Liver (tissue), 9 donors: Measurements from ENCODE around the gene IFNAR2. TPM values are rescaled to one million over a fixed set of nuclear protein-coding genes. Genes with fewer than 3 reads are reported as not detected.

Experiments used
- DNase-seq: peaks from one replicate; pipeline ENCODE4 v3.0.0-alpha.2; 2017; ENCODE audit warnings: low spot score
- H3K27ac ChIP-seq, 2 donors: one replicate each; pipeline ENCODE4 v1.7.0; 2013; ENCODE audit warnings: inconsistent platforms in 2 of 2, low read length in 2 of 2, control low read depth in 1 of 2, low read depth in 1 of 2, mild to moderate bottlenecking in 1 of 2
- H3K27me3 ChIP-seq, 4 donors: one replicate each; pipeline versions ENCODE4 v1.6.1 to v1.7.0; 2013; ENCODE audit warnings: low read length in 3 of 4, inconsistent platforms in 1 of 4, mild to moderate bottlenecking in 1 of 4, moderate library complexity in 1 of 4; ENCODE audit not compliant: control insufficient read depth in 4 of 4, insufficient read depth in 4 of 4
- H3K36me3 ChIP-seq, 4 donors: one replicate each; pipeline versions ENCODE4 v1.6.1 to v1.7.0; 2013; ENCODE audit warnings: low read length in 3 of 4, mild to moderate bottlenecking in 3 of 4, low read depth in 1 of 4, moderate library complexity in 1 of 4; ENCODE audit not compliant: control insufficient read depth in 4 of 4, insufficient read depth in 3 of 4
- H3K4me1 ChIP-seq, 4 donors: one replicate each; pipeline versions ENCODE4 v1.6.1 to v1.7.0; 2013; ENCODE audit warnings: low read length in 3 of 4, mild to moderate bottlenecking in 3 of 4, moderate library complexity in 1 of 4; ENCODE audit not compliant: control insufficient read depth in 4 of 4, insufficient read depth in 4 of 4
- H3K4me3 ChIP-seq, 3 donors: one replicate each; pipeline versions ENCODE4 v1.6.1 to v1.7.0; 2013; ENCODE audit warnings: low read length in 3 of 3, control low read depth in 1 of 3, low read depth in 1 of 3, mild to moderate bottlenecking in 1 of 3
- H3K9ac ChIP-seq, 2 donors: one replicate each; pipeline ENCODE4 v1.7.0; 2013; ENCODE audit warnings: low read length in 2 of 2, mild to moderate bottlenecking in 2 of 2, moderate library complexity in 2 of 2, control low read depth in 1 of 2, low read depth in 1 of 2
- H3K9me3 ChIP-seq, 4 donors: one replicate each; pipeline versions ENCODE4 v1.6.1 to v1.7.0; 2013; ENCODE audit warnings: low read length in 3 of 4; ENCODE audit not compliant: control insufficient read depth in 4 of 4
- CTCF ChIP-seq: fragments of 150-350 bp; IDR thresholded peaks from 2 replicates; pipeline ENCODE4 v1.5.1; 2017; ENCODE audit warnings: improper control_type of control experiment, low read depth, low read length; ENCODE audit not compliant: missing input control
- EGR1 ChIP-seq, 2 donors: IDR thresholded peaks; 2 replicates each; pipeline ENCODE4 v1.6.1; 2016 to 2018; ENCODE audit warnings: antibody characterized with exemption in 2 of 2, low read depth in 2 of 2
- FOXA1 ChIP-seq: IDR thresholded peaks from 2 replicates; pipeline ENCODE4 v1.6.1; 2016; ENCODE audit warnings: antibody characterized with exemption
- FOXA2 ChIP-seq: IDR thresholded peaks from 2 replicates; pipeline ENCODE4 v1.6.1; 2016; ENCODE audit warnings: antibody characterized with exemption
- GABPA ChIP-seq, 2 donors: IDR thresholded peaks in 1 of 2; conservative IDR thresholded peaks in 1 of 2; 2 replicates each; pipeline ENCODE4 v1.6.1; 2016; ENCODE audit warnings: antibody characterized with exemption in 2 of 2, mild to moderate bottlenecking in 1 of 2, moderate library complexity in 1 of 2
- HNF4A ChIP-seq, 2 donors: conservative IDR thresholded peaks; 2 replicates each; pipeline ENCODE4 v1.6.1; 2016; ENCODE audit warnings: antibody characterized with exemption in 2 of 2, mild to moderate bottlenecking in 2 of 2
- HNF4G ChIP-seq: IDR thresholded peaks from 2 replicates; pipeline ENCODE4 v1.6.1; 2016; ENCODE audit warnings: antibody characterized with exemption
- JUND ChIP-seq, 2 donors: IDR thresholded peaks; 2 replicates each; pipeline ENCODE4 v1.6.1; 2016; ENCODE audit warnings: antibody characterized with exemption in 2 of 2
- NR2F2 ChIP-seq: IDR thresholded peaks from 2 replicates; pipeline ENCODE4 v1.6.1; 2016; ENCODE audit warnings: antibody characterized with exemption
- RAD21 ChIP-seq, 2 donors: IDR thresholded peaks; 2 replicates each; pipeline ENCODE4 v1.6.1; 2016; ENCODE audit warnings: antibody characterized with exemption in 2 of 2, mild to moderate bottlenecking in 2 of 2
- RXRA ChIP-seq, 2 donors: IDR thresholded peaks; 2 replicates each; pipeline ENCODE4 v1.6.1; 2017 to 2018; ENCODE audit warnings: antibody characterized with exemption in 2 of 2, mild to moderate bottlenecking in 1 of 2
- SP1 ChIP-seq: IDR thresholded peaks from 2 replicates; pipeline ENCODE4 v1.6.1; 2018; ENCODE audit warnings: antibody characterized with exemption, mild to moderate bottlenecking
- TAF1 ChIP-seq: conservative IDR thresholded peaks from 2 replicates; pipeline ENCODE4 v1.6.1; 2016; ENCODE audit warnings: antibody characterized with exemption, mild to moderate bottlenecking
- WGBS: extraction: QIAGEN DNeasy Blood & Tissue Kit; methylation state at CpG from one replicate; pipeline ENCODE4 v1.1.7; 2013; 5-methylcytosine and 5-hydroxymethylcytosine counted together
- polyA plus RNA-seq, 2 donors: library from polyadenylated mRNA; stranded (reverse) in 1 of 2; unstranded in 1 of 2; fragments of 200-250 nt in 1 of 2; fragments of >200 nt in 1 of 2; fragmentation: Nextera tagmentation in 1 of 2; extraction: Ambion mirVana in 1 of 2; gene quantifications; one replicate each; pipeline versions ENCODE4 v1.2.1 to v1.2.3, GENCODE V29; 2013 to 2015
- total RNA-seq, 2 donors: library from RNA; depleted of rRNA; stranded (reverse); fragments of >200 nt; gene quantifications; one replicate each; pipeline ENCODE4 v1.2.3, GENCODE V29; 2014
- TF ChIP-seq, protein P1 (sequence below): IDR thresholded peaks from 2 replicates; pipeline ENCODE4 v1.6.1; 2016; ENCODE audit warnings: antibody characterized with exemption
- TF ChIP-seq, protein P2 (sequence below): IDR thresholded peaks from 2 replicates; pipeline ENCODE4 v1.6.1; 2016; ENCODE audit warnings: antibody characterized with exemption, mild to moderate bottlenecking
- TF ChIP-seq, protein P3 (sequence below): IDR thresholded peaks from 2 replicates; pipeline ENCODE4 v1.6.1; 2016; ENCODE audit warnings: antibody characterized with exemption
- TF ChIP-seq, protein P4 (sequence below): IDR thresholded peaks from 2 replicates; pipeline ENCODE4 v1.6.1; 2016; ENCODE audit warnings: antibody characterized with exemption
- donor health status: healthy.
- donor health status: healthy.
- donor health status: healthy.
- donor health status: healthy.
- donor health status: healthy.

Gene IFNAR2
- total and polyA plus RNA-seq, 4 donors = 12.6 to 17.0 (median 14.6) TPM

DNA sequence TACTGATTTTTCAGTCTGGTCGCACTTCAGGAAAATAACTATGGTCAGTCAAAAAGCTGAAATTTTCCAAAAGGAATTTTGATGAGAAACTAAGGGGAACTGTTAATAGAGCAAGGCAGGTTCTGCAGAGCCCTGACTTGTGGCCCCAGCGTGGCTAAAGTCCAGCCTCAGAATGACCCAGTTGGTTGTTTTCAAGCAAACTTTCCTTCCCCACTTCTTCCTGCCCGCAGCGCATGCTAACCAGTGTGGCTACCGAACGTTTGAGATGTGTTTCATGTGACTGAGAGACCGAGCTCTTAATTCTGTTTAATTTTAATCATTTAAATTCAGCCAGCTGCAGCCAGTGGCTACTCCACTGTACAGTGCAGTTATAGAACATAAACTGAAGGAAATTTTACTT is 30.3 kb downstream of the IFNAR2 start:
- peaks cover 0 to 10% (median 5%) of the 10 kb centered on the region in 4 donors for H3K4me1 ChIP-seq
- peak overlapping the region in 1 of 2 donors; percentile 39 for H3K27ac ChIP-seq
- TF ChIP-seq HNF4A (conservative IDR thresholded peaks at IDR 0.05) = peak; percentile 54 to 71
- TF ChIP-seq JUND (IDR thresholded peaks at IDR 0.05) = no peak
- TF ChIP-seq HNF4G = peak; percentile 25
- peak in 1 of 2 donors; percentile 44 for TF ChIP-seq RAD21 (IDR thresholded peaks at IDR 0.05)
- no peaks in the 10 kb centered on the region for H3K27me3 ChIP-seq
- no peak overlapping the region for H3K4me3 ChIP-seq
- H3K36me3 ChIP-seq = peaks cover 3 to 47% (median 33%) of the 10 kb centered on the region in 4 donors
- WGBS = 35% methylated on average over 7 of the region's 7 CpGs
- DNase-seq = no peak
- H3K9me3 ChIP-seq = no peaks in the 10 kb centered on the region
- H3K9ac ChIP-seq = no peak overlapping the region

DNA sequence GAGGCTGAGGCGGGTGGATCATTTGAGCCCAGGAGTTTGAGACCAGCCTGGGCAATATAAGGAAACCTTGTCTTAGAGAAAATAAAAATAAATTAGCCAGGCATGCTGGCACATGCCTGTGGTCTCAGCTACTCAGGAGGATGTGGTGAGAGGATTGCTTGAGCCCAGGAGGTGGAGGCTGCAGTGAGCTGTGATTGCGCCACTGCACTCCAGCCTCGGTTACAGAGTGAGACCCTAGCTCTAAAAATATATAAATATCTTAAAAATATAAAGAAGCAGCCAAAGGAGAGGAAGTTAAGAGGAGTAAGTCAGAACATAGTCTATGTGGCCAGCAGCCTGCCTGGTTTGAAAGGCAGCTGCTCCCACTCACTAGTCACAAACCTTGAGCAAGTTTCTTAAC is 31.9 kb downstream of the IFNAR2 start:
- DNase-seq = no peak
- H3K9ac ChIP-seq = no peak overlapping the region
- no peak overlapping the region for H3K4me3 ChIP-seq
- peaks cover 2 to 18% (median 12%) of the 10 kb centered on the region in 4 donors for H3K4me1 ChIP-seq
- no peaks in the 10 kb centered on the region for H3K27me3 ChIP-seq
- 81% methylated on average over 3 of the region's 3 CpGs for WGBS
- no peak for TF ChIP-seq RAD21 (IDR thresholded peaks at IDR 0.05)
- TF ChIP-seq FOXA1 = no peak
- TF ChIP-seq NR2F2 = no peak
- TF ChIP-seq GABPA (IDR thresholded peaks at IDR 0.05 in 1 of 2, conservative IDR thresholded peaks at IDR 0.05 in 1 of 2) = no peak
- TF ChIP-seq, protein P1, sequence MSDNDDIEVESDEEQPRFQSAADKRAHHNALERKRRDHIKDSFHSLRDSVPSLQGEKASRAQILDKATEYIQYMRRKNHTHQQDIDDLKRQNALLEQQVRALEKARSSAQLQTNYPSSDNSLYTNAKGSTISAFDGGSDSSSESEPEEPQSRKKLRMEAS = no peak
- TF ChIP-seq EGR1 (IDR thresholded peaks at IDR 0.05; ENCODE audit: low read depth in 2 of 2) = no peak
- TF ChIP-seq TAF1 = no peak
- no peak for TF ChIP-seq JUND (IDR thresholded peaks at IDR 0.05)
- TF ChIP-seq, protein P2, sequence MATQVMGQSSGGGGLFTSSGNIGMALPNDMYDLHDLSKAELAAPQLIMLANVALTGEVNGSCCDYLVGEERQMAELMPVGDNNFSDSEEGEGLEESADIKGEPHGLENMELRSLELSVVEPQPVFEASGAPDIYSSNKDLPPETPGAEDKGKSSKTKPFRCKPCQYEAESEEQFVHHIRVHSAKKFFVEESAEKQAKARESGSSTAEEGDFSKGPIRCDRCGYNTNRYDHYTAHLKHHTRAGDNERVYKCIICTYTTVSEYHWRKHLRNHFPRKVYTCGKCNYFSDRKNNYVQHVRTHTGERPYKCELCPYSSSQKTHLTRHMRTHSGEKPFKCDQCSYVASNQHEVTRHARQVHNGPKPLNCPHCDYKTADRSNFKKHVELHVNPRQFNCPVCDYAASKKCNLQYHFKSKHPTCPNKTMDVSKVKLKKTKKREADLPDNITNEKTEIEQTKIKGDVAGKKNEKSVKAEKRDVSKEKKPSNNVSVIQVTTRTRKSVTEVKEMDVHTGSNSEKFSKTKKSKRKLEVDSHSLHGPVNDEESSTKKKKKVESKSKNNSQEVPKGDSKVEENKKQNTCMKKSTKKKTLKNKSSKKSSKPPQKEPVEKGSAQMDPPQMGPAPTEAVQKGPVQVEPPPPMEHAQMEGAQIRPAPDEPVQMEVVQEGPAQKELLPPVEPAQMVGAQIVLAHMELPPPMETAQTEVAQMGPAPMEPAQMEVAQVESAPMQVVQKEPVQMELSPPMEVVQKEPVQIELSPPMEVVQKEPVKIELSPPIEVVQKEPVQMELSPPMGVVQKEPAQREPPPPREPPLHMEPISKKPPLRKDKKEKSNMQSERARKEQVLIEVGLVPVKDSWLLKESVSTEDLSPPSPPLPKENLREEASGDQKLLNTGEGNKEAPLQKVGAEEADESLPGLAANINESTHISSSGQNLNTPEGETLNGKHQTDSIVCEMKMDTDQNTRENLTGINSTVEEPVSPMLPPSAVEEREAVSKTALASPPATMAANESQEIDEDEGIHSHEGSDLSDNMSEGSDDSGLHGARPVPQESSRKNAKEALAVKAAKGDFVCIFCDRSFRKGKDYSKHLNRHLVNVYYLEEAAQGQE = no peak
- no peak for TF ChIP-seq SP1
- no peak for TF ChIP-seq HNF4A (conservative IDR thresholded peaks at IDR 0.05)
- TF ChIP-seq, protein P3, sequence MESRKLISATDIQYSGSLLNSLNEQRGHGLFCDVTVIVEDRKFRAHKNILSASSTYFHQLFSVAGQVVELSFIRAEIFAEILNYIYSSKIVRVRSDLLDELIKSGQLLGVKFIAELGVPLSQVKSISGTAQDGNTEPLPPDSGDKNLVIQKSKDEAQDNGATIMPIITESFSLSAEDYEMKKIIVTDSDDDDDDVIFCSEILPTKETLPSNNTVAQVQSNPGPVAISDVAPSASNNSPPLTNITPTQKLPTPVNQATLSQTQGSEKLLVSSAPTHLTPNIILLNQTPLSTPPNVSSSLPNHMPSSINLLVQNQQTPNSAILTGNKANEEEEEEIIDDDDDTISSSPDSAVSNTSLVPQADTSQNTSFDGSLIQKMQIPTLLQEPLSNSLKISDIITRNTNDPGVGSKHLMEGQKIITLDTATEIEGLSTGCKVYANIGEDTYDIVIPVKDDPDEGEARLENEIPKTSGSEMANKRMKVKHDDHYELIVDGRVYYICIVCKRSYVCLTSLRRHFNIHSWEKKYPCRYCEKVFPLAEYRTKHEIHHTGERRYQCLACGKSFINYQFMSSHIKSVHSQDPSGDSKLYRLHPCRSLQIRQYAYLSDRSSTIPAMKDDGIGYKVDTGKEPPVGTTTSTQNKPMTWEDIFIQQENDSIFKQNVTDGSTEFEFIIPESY = no peak
- TF ChIP-seq, protein P4, sequence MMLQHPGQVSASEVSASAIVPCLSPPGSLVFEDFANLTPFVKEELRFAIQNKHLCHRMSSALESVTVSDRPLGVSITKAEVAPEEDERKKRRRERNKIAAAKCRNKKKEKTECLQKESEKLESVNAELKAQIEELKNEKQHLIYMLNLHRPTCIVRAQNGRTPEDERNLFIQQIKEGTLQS = no peak
- no peak for TF ChIP-seq FOXA2
- no peak for TF ChIP-seq HNF4G
- no peak for TF ChIP-seq RXRA (IDR thresholded peaks at IDR 0.05)
- TF ChIP-seq CTCF = no peak
- H3K36me3 ChIP-seq = peaks cover 3 to 31% (median 20%) of the 10 kb centered on the region in 4 donors
- H3K9me3 ChIP-seq = no peaks in the 10 kb centered on the region
- H3K27ac ChIP-seq = no peak overlapping the region
